Activated CD4-positive, alpha-beta T cell treated with anti-CD3 and anti-CD28 coated beads, Interleukin-2, amount 50 U/mL, for 1 hour (primary cell): ENCODE results near the gene GBX1.

Source experiments
- DNase-seq: peaks from one replicate; pipeline ENCODE4 v3.0.0-alpha.2; 2020

The GBX1 gene

GRCh38 chr7:151110941-151111645 lies 56.4 kb downstream of the GBX1 start:
- peak; percentile 78 for DNase-seq

GRCh38 chr7:151110236-151110940 lies 57.1 kb downstream of the GBX1 start:
- no peak for DNase-seq

DNA sequence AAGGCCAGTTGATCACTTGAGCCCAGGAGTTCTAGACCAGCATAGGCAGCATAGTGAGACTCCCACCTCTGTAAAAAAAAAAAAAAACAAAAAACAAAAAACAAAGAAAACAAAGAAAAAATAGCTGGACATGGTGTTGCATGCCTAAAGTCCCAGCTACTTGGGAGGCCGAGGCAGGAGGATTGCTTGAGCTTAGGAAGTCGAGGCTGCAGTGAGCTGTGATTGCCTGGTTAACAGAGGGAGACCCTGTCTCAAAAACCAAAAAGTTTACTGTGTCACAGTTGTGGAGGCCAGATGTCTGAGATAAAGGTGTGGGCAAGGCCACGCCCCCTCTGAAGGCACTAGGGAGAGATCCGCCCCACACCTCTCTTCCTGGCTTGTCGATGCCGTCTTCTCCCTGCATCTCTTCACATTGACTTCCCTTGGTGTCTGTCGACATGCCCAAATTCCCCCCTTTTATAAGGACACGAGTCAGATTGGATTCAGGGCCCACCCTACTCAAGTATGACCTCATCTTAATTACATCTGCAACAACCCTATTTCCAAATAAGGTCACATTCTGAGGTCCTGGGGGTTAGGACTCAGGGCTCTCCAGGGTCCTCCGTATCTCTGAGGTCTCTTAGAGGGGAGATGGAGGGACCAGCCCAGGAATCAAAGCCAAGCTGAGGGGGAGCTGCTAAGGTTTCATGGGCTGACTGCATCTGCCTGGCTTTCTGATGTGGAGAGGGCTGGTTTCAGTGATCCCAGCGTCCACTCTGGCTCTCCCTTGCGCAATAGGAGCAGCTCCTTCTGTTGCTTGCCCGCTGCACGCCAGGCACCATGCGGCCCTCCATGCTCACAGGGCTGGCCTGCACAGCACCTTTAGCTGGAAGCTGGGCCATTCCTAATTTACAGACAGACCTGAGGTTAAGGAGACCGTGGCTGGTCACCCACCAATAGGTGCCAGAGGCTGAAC lies 58.1 kb downstream of the GBX1 start:
- no peak for DNase-seq

DNA sequence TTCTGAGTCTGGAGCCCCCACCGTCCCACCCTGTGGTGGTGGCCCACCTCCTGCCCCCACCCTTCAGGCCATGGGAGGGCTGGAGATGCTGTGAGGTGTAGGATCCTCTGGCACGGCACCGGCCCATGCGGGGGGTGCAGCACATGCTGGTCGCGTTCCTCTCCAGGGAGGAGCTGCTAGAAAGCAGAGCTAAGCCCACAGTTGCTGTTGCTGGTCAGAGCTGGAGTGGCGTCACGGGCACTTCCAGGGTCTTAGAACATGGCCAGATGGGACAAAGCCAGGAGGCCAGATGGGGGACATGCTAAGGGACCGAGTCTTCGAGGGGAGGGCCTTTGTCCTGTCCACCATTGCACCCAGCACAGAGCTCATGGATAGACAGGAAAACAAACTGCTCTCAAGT lies 59.6 kb downstream of the GBX1 start:
- DNase-seq = no peak

GRCh38 chr7:151104411-151105235 lies 62.9 kb downstream of the GBX1 start:
- DNase-seq = no peak

DNA sequence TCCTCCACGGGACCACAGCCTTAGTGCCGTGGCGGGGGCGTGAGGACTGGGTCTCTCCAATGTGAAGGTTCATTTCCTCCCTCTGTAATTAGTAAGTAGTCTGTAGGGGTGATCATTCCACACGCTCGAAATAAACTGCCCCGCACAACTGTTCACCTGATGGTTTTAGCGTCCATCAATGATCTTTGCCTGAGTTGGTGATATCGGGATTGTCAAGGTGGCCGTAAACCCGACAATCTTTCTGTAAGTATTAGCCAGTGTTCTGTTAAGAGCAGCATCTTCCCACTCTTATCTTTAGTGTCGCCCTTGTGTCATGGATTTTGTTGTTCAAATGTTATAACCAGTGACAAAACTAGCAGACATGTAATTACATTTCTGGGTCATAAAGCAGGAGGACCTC lies 63.5 kb downstream of the GBX1 start:
- DNase-seq = no peak

- no peak for DNase-seq
Observed at GRCh38 chr7:151102991-151103390, 64.5 kb downstream of the GBX1 start.

DNA sequence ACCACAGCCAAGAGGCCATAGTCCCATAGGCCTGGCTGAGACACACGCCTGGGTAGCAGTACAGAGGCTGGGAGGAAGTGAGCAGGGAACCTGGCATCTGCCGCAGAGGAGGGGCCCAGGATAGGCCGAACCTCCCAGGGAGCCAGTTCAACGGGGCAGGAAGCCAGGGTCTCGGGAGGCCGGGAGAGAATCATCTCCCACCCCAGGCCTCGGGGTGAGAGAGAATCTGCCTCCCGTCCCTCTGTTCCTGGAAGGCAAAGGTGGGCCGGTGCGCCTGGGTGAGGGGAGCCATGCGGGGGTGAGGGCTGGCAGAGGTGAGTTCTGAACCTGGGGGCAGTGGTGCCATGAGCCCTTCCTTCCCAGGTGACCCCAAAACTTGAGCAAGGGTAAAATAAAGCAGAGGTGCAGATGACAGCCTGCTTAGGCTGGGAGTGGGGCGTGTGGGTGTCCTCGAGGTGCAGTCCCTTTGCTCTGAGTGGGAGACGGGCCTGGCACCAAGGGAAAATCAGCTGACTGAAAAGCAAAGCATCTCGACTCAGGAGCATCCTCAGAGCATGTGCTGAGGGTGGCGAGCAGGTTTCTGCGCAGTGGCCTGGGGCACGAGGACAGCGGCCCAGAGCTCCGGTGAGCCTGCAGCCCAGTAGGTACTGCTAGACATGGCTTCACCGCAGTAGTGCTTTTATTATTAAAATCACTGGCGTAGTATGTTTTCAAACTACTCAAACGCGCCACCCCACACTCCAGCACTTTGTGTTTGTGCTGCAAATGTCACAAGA lies 65.7 kb downstream of the GBX1 start:
- no peak for DNase-seq

DNA sequence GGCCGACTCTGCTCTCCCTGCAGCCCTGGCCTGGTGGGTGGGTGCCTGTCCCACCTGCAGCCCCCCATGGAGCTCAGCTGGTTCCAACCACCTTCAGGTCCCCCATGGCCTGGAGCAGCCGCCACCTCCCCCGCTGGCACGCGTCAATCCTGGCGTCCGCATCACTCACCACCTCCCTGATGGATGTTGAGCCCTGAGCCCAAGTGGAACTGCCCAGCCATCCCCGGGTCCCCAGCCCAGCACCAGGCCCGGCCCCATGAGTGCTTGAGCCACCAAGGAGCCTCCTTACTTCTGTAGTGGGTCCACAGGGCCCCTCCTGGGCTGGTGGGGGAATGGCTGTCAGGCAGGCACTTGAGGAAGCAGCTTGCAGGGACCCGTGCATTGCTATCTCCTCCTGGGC lies 66.6 kb downstream of the GBX1 start:
- DNase-seq = no peak

GRCh38 chr7:151099486-151100211 lies 67.8 kb downstream of the GBX1 start:
- no peak for DNase-seq
